Activated CD4-positive, alpha-beta T cell treated with anti-CD3 and anti-CD28 coated beads, Interleukin-2, amount 10 ng/mL, durations not matched to agents 7 days and 5 days (primary cell): ENCODE measurements around the gene CD2AP. TPM values are rescaled to one million over a fixed set of nuclear protein-coding genes. Genes with fewer than 3 reads are reported as not detected.
"Not testable (repeated sequence)": the region's sequence is repeated elsewhere in the genome, so short reads cannot be mapped to it uniquely, and the experiment has no call there.

Experiments used
- CTCF ChIA-PET: fragments of 350-600 bp; sonication (Branson Sonifier 250); formaldehyde crosslinking; loops from one replicate; lab custom pipeline; 2021; ENCODE audit warnings: antibody characterized with exemption; lab: Charles Lee
- POLR2A ChIA-PET: fragments of 350-600 bp; sonication (Branson Sonifier 250); formaldehyde crosslinking; loops from one replicate; lab custom pipeline; 2021; ENCODE audit warnings: antibody characterized with exemption; lab: Charles Lee
- DNase-seq: peaks from one replicate; pipeline ENCODE4 v3.0.0-alpha.2; 2020
- H3K27ac Mint-ChIP-seq: one replicate; pipeline ENCODE4 v1.8.0; 2021; ENCODE audit warnings: mild to moderate bottlenecking, moderate library complexity, mixed read lengths
- H3K27me3 Mint-ChIP-seq: one replicate; pipeline ENCODE4 v1.8.0; 2021; ENCODE audit warnings: mixed read lengths
- H3K36me3 Mint-ChIP-seq: one replicate; pipeline ENCODE4 v1.8.0; 2021; ENCODE audit warnings: low read depth, mixed read lengths
- H3K4me1 Mint-ChIP-seq: one replicate; pipeline ENCODE4 v1.8.0; 2021; ENCODE audit warnings: mixed read lengths
- H3K4me3 Mint-ChIP-seq: one replicate; pipeline ENCODE4 v1.8.0; 2021; ENCODE audit warnings: mild to moderate bottlenecking, moderate library complexity, mixed read lengths
- H3K9me3 Mint-ChIP-seq: one replicate; pipeline ENCODE4 v1.8.0; 2021; ENCODE audit warnings: mixed read lengths
- total RNA-seq, 2 experiments: library from RNA; stranded (reverse); gene quantifications; one replicate each; pipeline ENCODE4 v1.2.3, GENCODE V29; 2021

CD2AP gene
- total RNA-seq, 2 experiments from 2014 or later, result 35.1 to 40.3 TPM

DNA sequence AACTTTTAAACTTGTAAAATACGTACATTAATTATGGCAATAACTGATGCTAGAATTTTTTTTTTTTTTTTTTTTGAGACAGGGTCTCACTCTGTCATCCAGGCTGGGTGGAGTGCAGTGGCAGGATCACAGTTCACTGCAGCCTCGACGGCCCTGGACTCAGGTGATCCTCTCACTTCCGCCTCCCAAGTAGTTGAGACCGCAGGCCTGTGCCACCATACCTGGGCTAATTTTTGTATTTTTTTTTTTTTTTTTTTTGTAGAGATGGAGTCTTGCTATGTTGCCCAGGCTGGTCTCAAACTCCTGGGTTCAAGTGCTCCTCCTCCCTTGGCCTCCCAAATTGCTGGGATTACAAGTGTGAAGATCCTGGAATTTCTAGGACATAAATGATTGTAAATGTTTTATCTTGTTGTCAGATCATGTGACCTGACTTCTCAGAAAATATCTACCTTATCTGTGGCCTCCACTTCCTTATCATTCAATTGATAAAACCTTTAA, 2.2 kb upstream of the CD2AP start:
- ChIA-PET CTCF (no interaction called here), POLR2A (no interaction called here)
- Mint-ChIP-seq H3K27ac (no peak overlapping the region), H3K9me3 (no peaks in the 10 kb centered on the region), H3K27me3 (peaks cover 14% of the 10 kb centered on the region), H3K4me1 (peaks cover 26% of the 10 kb centered on the region), H3K4me3 (no peak overlapping the region), H3K36me3 (peaks cover 2% of the 10 kb centered on the region)
- no peak for DNase-seq

- POLR2A ChIA-PET, result interaction anchor here (0.6 to 2.1 kb wide), 2 partner anchors 49 to 62 kb away, joined by 6 to 9 read pairs; no protein-coding TSS in a partner anchor
- peaks cover 2% of the 10 kb centered on the region for H3K36me3 Mint-ChIP-seq
- DNase-seq, result no peak
- H3K27ac Mint-ChIP-seq, result peak overlapping the region; percentile 97
- CTCF ChIA-PET, result interaction anchor here (0.9 to 2.2 kb wide), 4 partner anchors 11 to 62 kb away, joined by 3 to 9 read pairs (median 4); no protein-coding TSS in a partner anchor
- H3K27me3 Mint-ChIP-seq, result peaks cover 3% of the 10 kb centered on the region
- H3K4me1 Mint-ChIP-seq, result peaks cover 36% of the 10 kb centered on the region
- H3K4me3 Mint-ChIP-seq, result peak overlapping the region; percentile 97
- H3K9me3 Mint-ChIP-seq, result no peaks in the 10 kb centered on the region
Observed at GRCh38 chr6:47476781-47477496, 650 bp upstream of the CD2AP start.

DNA sequence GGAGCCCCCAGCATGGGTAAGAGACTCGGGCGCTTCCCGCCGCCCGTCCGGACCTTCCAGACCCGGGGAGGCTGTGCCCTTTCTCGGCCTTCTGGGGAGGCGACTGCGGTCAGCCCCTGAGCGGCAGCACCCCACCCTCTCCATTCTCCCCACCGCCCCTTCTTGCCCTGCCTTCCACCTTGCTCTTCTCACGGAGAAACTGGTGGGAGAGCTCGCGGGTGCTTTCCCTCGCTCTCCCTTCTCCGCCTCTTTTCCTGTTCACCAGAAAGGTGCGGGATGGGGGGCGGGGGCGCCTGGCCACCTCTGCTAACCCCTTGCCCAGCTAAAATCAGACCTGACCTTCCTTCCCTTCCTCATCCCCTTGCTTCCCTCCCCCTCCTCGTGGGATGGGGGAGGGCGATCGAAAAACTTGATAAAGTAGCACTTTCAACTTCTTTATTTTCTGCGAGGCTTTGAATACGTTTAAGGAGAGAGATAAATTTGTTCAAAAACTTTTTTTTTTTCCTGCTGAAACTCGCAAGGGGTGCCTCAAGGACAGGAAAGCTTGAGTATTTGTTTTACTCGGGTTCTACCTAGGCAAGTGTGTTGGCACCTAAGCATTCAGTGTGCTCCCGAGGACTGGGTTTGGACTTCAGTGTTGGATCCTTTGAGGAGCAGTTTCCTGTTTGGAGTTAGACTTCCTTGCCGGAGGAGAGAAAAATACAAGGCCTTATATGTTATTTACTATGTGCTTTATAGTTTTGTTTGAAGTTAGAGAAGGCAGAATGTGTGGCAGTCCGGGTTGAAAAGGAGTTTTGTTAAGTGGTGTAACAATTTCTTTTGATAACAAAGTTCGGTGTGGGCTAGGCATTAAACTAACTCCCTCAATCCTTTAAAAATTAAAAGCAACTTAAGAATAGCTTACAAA, 897 bp downstream of the CD2AP start:
- ChIA-PET POLR2A (interaction anchor here (1.3 to 2.1 kb wide), 2 partner anchors 64 to 70 kb away, joined by 3 to 9 read pairs; no protein-coding TSS in a partner anchor), CTCF (interaction anchor here (0.6 to 2.2 kb wide), 6 partner anchors 9 to 645 kb away, joined by 3 to 9 read pairs (median 4); no protein-coding TSS in a partner anchor)
- no peaks in the 10 kb centered on the region for H3K27me3 Mint-ChIP-seq
- H3K4me1 Mint-ChIP-seq, result peaks cover 44% of the 10 kb centered on the region
- peak overlapping the region; percentile 97 for H3K4me3 Mint-ChIP-seq
- no peak for DNase-seq
- no peaks in the 10 kb centered on the region for H3K9me3 Mint-ChIP-seq
- H3K36me3 Mint-ChIP-seq, result peaks cover 2% of the 10 kb centered on the region
- peak overlapping the region; percentile 97 for H3K27ac Mint-ChIP-seq

GRCh38 chr6:47479140-47479508, 1.5 kb downstream of the CD2AP start:
- peak overlapping the region; percentile 97 for H3K4me3 Mint-ChIP-seq
- ChIA-PET POLR2A (no interaction called here), CTCF (interaction anchor here (0.6 kb wide), 1 partner anchor 646 kb away, joined by 4 read pairs; no protein-coding TSS in a partner anchor)
- H3K36me3 Mint-ChIP-seq, result peaks cover 2% of the 10 kb centered on the region
- H3K27me3 Mint-ChIP-seq, result no peaks in the 10 kb centered on the region
- peak overlapping the region; percentile 97 for H3K27ac Mint-ChIP-seq
- H3K4me1 Mint-ChIP-seq, result peaks cover 50% of the 10 kb centered on the region
- no peak for DNase-seq
- H3K9me3 Mint-ChIP-seq, result no peaks in the 10 kb centered on the region

GRCh38 chr6:47479874-47480273, 2.3 kb downstream of the CD2AP start:
- Mint-ChIP-seq H3K4me1 (peaks cover 57% of the 10 kb centered on the region), H3K4me3 (peak overlapping the region; percentile 97), H3K9me3 (no peaks in the 10 kb centered on the region), H3K27ac (peak overlapping the region; percentile 57), H3K36me3 (peaks cover 2% of the 10 kb centered on the region), H3K27me3 (no peaks in the 10 kb centered on the region)
- DNase-seq, result no peak
- ChIA-PET POLR2A (no interaction called here), CTCF (no interaction called here)

DNA sequence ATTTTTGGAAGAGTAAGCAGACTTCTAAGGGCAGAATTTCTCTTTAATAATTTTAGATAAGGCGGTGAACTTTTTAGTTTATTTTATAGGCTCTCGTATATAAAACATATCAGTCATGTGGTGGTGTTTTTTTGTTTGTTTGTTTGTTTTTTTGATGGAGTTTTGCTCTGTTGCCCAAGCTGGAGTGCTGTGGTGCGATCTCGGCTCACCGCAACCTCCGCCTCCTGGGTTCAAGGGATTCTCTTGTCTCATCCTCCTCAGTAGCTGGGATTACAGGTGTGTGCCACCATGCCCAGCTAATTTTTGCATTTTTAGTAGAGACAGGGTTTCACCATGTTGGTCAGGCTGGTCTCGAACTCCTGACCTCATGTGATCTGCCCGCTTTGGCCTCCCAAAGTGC, 3.6 kb downstream of the CD2AP start:
- DNase-seq, H3K4me3 Mint-ChIP-seq, H3K27me3 Mint-ChIP-seq, CTCF ChIA-PET, H3K27ac Mint-ChIP-seq, H3K9me3 Mint-ChIP-seq, H3K36me3 Mint-ChIP-seq: not testable (repeated sequence)
- peaks cover 56% of the 10 kb centered on the region for H3K4me1 Mint-ChIP-seq
- POLR2A ChIA-PET, result interaction anchor here (0.6 kb wide), 1 partner anchor 35 kb away, joined by 5 read pairs; no protein-coding TSS in a partner anchor

- CTCF ChIA-PET, result no interaction called here
Observed at GRCh38 chr6:47481806-47482205, 4.2 kb downstream of the CD2AP start.

DNA sequence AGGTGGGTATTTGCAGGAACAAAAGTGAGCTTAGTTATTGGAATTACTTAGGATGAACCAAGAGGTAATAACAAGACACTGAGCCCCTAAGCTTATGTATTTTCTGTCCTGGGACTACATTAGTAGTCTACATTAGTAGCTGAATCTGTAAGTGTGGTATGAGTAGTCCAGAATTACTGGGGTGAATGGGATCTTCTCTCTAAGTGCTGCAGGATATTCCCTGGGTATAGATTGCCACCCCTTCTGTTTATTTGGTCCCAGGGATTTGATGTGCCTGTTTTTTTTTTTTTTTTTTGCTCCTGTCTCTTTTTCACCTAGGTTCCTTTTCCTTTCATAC, 5.9 kb downstream of the CD2AP start:
- Mint-ChIP-seq H3K4me3 (no peak overlapping the region), H3K4me1 (peaks cover 50% of the 10 kb centered on the region), H3K27me3 (no peaks in the 10 kb centered on the region), H3K27ac (no peak overlapping the region), H3K36me3 (peaks cover 5% of the 10 kb centered on the region), H3K9me3 (no peaks in the 10 kb centered on the region)
- ChIA-PET CTCF (interaction anchor here (0.7 to 1.0 kb wide), 3 partner anchors 44 to 407 kb away, joined by 3 to 4 read pairs (median 3); no protein-coding TSS in a partner anchor), POLR2A (no interaction called here)
- no peak for DNase-seq

More at GRCh38 chr6:47481806-47482205, 4.2 kb downstream of the CD2AP start:
- no peak overlapping the region for H3K4me3 Mint-ChIP-seq
- peaks cover 5% of the 10 kb centered on the region for H3K36me3 Mint-ChIP-seq
- no peak for DNase-seq
- no peaks in the 10 kb centered on the region for H3K27me3 Mint-ChIP-seq
- POLR2A ChIA-PET, result interaction anchor here (0.6 kb wide), 1 partner anchor 34 kb away, joined by 5 read pairs; no protein-coding TSS in a partner anchor
- no peak overlapping the region for H3K27ac Mint-ChIP-seq
- peaks cover 54% of the 10 kb centered on the region for H3K4me1 Mint-ChIP-seq
- no peaks in the 10 kb centered on the region for H3K9me3 Mint-ChIP-seq

- no peak for DNase-seq
- H3K36me3 Mint-ChIP-seq, result peaks cover 5% of the 10 kb centered on the region
- no peak overlapping the region for H3K4me3 Mint-ChIP-seq
- H3K4me1 Mint-ChIP-seq, result peaks cover 48% of the 10 kb centered on the region
- H3K27ac Mint-ChIP-seq, result peak overlapping the region; percentile 1
- H3K9me3 Mint-ChIP-seq, result no peaks in the 10 kb centered on the region
- ChIA-PET POLR2A (interaction anchor here (0.7 kb wide), 1 partner anchor 26 kb away, joined by 5 read pairs; no protein-coding TSS in a partner anchor), CTCF (interaction anchor here (0.7 to 1.0 kb wide), 3 partner anchors 44 to 408 kb away, joined by 3 to 4 read pairs (median 3); no protein-coding TSS in a partner anchor)
- H3K27me3 Mint-ChIP-seq, result no peaks in the 10 kb centered on the region
Observed at GRCh38 chr6:47483853-47484546, 6.4 kb downstream of the CD2AP start.

DNA sequence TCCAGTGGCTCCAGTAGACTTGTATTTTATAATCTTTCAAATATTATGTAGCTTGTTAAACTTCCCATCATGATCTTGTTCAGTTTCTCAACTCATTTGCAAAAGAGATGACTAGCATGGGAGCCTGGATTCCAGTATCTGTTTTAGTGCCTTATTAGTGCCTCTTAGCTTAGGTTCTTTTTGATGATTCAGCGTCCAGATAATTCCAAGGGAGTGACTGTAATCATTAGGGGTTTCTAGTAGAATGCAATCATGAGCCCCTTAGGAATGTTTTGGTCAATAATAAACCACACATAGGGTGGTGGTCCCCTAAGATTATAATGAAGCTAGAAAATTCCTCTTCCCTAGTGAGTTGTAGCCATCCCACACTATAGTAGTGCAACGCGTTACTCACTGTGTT, 7.0 kb downstream of the CD2AP start:
- no peaks in the 10 kb centered on the region for H3K27me3 Mint-ChIP-seq
- ChIA-PET POLR2A (interaction anchor here (0.7 kb wide), 1 partner anchor 26 kb away, joined by 5 read pairs; no protein-coding TSS in a partner anchor), CTCF (no interaction called here)
- peaks cover 5% of the 10 kb centered on the region for H3K36me3 Mint-ChIP-seq
- H3K27ac Mint-ChIP-seq, result no peak overlapping the region
- DNase-seq, result no peak
- peaks cover 45% of the 10 kb centered on the region for H3K4me1 Mint-ChIP-seq
- no peaks in the 10 kb centered on the region for H3K9me3 Mint-ChIP-seq
- no peak overlapping the region for H3K4me3 Mint-ChIP-seq

DNA sequence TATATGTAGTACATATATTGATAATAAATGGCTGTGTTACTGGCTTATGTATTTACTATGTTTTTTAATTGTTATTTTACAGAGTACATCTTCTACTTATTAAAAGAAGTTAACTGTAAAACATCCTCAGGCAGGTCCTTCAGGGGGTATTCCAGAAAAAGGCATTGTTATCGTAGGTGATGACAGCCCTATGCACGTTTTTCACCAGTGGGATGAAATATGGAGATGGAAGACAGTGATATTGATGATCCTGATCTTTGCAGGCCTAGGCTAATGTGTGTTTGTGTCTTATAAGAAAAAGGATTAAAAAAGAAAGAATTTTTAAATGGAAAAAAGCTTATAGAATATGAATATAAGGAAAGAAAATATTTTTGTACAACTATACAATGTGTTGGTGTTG, 7.5 kb downstream of the CD2AP start:
- Mint-ChIP-seq H3K36me3 (peaks cover 5% of the 10 kb centered on the region), H3K4me1 (peaks cover 42% of the 10 kb centered on the region), H3K4me3 (no peak overlapping the region), H3K27me3 (no peaks in the 10 kb centered on the region), H3K27ac (no peak overlapping the region), H3K9me3 (no peaks in the 10 kb centered on the region)
- DNase-seq, result no peak
- ChIA-PET POLR2A (interaction anchor here (0.7 kb wide), 1 partner anchor 27 kb away, joined by 5 read pairs; no protein-coding TSS in a partner anchor), CTCF (no interaction called here)
